GM19455 (cell line): ENCODE data around the gene GPBAR1.

Experiments
- ATAC-seq: cut with Tn5 transposase; IDR thresholded peaks from one replicate; pipeline ENCODE4 v1.9.1; 2021; ENCODE audit not compliant: unreplicated experiment

Gene GPBAR1

GRCh38 chr2:218238887-218239286 lies 21.9 kb upstream of the GPBAR1 start:
- ATAC-seq: no peak

- no peak for ATAC-seq
Measured at GRCh38 chr2:218244204-218244603, 16.6 kb upstream of the GPBAR1 start.

DNA sequence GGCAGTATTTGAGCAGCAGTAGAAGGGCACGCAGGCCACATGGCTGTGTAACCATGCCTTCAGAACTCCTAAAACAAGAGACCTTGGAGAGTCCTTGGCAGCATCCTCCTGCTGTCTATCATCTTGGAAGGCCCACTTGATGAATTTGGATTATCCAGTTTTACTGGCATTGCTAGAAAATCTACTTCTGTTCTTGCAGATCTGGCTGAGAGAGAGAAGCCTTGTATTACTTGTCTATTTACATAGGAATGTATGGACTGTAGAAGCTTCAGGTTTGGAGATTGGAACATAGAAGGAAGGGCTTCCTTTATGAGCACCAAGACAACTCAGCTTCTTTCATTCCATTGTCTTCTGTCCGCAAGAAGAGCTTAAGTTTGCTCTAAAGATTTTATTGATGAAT lies 16.1 kb upstream of the GPBAR1 start:
- no peak for ATAC-seq

GRCh38 chr2:218245214-218245613 lies 15.6 kb upstream of the GPBAR1 start:
- ATAC-seq: no peak

- no peak for ATAC-seq
Measured at GRCh38 chr2:218249691-218250090, 11.1 kb upstream of the GPBAR1 start.

GRCh38 chr2:218252509-218253231 lies 8.1 kb upstream of the GPBAR1 start:
- ATAC-seq: no peak

- no peak for ATAC-seq
Measured at GRCh38 chr2:218253232-218253625, 7.6 kb upstream of the GPBAR1 start.

- no peak for ATAC-seq
Measured at GRCh38 chr2:218255446-218255845, 5.4 kb upstream of the GPBAR1 start.

DNA sequence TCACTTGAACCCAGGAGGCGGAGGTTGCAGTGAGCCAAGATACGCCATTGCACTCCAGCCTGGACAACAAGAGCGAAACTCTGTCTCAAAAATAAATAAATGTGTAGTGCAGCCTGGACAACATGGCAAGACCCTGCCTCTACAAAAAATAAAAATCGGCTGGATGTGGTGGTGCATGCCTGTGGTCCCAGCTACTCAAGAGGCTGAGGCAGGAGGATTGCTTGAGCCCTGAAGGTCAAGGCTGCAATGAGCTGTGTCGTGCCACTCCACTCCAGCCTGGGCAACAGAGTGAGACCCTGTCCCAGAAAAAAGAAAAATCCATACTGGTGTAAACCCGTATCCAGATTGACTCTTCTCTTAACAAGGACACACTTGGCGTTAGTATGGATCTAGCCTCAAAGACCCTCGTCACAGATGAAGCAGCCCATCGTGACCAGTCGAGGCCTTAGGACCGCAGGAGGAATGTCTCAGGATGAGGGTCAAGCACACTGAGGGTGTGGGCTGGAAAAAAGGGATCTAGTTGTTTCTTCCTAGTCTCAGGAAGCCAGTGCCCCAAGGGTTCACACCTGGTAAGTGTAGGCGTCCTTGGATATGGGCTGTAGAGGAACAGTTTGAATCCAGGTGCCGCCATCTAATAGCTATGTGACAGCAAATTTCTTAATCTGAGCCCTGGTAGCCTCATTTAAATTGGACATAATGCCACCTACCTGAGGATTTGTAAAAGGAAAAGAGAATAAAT lies 4.0 kb upstream of the GPBAR1 start:
- no peak for ATAC-seq

DNA sequence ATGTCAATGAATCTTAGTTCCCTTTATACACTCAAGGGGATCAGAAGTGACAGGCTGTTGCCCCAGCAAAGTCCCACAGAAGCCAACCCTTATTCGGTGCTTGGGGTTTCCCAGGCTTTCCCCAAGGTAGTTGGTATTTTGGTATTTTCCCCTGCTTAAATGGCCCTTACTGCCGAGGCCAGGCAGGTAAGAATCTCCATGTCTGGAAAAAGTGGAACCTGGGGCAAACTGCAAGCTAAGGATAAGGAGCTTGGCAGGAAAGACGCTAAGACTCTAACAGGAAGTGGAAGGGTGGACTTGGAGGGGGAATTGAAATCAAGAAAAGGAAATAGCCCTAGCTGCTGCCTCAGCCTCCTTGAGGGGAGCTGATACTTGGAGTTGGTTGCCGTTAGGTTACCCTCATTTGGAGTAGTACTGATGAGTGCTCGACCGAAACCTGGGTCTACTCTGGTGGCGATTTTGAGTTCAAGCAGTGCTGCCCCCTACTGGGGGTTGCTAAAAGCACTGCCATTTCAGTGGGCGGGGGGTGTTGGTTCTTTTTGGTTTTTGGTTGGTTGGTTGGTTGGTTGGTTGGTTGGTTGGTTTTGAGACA lies 3.3 kb upstream of the GPBAR1 start:
- peak; percentile 63 for ATAC-seq

DNA sequence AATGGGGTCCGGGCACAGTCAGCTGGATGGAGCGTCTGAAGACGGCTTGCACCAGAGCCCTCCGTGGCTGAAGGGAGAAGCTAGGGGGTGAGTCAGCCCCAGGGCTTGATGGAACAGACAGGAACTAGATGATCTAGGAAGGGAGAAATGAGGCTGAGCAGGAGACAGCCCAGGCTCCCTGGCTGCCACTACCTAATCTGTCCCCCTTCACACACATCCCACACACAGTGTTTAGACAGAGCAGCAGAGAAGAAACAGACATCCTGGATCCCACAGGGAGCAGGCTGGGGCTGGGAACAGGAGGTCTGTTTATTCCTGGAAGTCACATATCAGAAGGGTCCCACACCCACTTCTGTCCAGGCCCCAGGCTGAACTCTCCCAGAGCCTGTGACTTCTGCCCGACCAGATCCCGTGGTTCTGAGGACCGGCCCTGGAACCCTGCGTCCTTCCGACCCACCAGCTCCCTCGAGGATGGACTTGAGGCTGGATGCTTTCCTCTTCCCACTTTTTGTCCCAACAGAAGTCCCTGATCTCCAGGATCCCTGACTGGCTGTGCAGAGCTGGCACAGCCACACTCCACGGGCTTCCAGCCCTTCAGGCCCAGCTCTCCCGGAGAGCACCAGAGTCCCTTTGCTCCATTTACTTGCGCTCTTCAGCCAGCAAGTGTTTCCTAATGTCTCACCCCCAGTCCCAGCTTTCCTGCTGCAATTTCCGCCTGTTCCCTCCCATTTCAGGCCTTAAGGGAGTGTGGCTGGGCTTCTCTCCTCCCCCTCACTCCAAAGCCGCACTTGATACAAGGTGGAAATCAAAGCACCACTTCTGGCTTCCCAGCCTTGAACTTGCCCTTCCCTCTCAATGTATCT lies 1.5 kb upstream of the GPBAR1 start:
- ATAC-seq: no peak

- ATAC-seq: no peak
Measured at GRCh38 chr2:218260166-218260565, 649 bp upstream of the GPBAR1 start.

GRCh38 chr2:218261423-218262236 lies 815 bp downstream of the GPBAR1 start:
- ATAC-seq: no peak

GRCh38 chr2:218262237-218262600 lies 1.4 kb downstream of the GPBAR1 start:
- ATAC-seq: no peak

GRCh38 chr2:218262631-218263586 lies 2.1 kb downstream of the GPBAR1 start:
- ATAC-seq: no peak

GRCh38 chr2:218263817-218264641 lies 3.2 kb downstream of the GPBAR1 start:
- ATAC-seq: no peak

DNA sequence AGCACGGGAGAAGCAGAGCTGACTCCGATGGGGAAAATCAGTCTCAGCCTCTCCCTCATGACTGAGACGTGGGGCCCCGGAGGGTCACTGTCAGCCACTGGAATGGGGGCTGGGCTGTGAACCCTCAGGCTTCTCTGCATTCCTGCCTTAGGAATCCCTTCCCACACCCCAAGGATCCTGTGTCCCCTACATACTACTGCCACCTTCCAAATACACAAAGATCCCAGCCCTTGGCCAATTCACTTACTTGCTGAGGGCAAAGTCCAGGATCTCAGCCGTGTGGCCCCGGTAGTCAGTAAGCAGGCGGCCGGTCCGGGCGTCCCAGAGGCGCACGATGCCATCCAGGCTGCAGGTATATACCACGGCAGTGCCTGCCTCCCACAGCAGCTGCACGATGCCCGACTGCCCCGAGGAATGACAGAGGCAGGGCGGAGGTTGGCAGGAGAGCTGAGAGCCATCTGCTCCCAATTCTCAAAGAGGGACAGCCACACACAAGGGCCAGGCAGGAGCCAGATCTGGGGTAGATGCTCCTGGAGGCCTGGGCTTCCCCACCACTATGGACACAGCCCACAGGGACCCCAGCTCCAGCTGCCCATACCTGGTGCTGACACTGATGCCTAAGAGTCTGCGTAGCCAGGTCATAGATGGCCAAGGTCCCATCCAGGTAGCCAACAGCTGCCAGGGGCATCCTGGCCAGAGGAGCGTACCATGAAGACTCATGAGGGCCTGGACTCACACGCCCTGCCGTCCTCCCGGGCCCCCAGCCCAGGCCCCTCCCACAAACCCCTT lies 4.2 kb downstream of the GPBAR1 start:
- ATAC-seq: no peak

DNA sequence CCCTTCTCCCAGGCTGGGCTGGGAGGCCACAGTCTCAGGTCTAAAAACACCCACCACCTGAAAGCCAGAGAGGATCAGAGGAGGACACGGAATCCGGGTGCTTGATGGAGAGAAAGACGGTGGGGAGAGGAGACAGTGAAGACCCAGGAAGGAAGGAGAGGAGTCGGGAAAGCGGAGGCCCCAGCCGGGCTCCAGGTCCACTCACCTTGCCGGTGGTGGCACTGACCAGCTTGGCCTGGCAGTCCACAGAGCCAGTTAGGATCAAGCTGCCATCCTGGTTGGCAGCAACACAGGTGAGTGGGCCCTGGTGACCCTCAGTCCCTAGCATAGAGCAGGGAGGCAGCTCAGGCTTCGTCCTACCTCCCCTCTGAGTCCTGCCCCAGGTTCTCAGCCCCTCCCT lies 4.8 kb downstream of the GPBAR1 start:
- ATAC-seq: no peak
